Right lobe of liver (tissue), 4 donors: ENCODE results near the gene DPPA5.
"Not testable (repeated sequence)": the region's sequence is repeated elsewhere in the genome, so short reads cannot be mapped to it uniquely, and the experiment has no call there.

Experiments used
- CTCF ChIP-seq, 4 donors: fragments of 200-600 bp in 3 of 4; fragments of 450-650 bp in 1 of 4; IDR thresholded peaks; one replicate each; pipeline versions ENCODE4 v1.5.1 to v1.8.0; 2016 to 2022; ENCODE audit warnings: antibody characterized with exemption in 4 of 4, mild to moderate bottlenecking in 2 of 4
- POLR2A ChIP-seq: fragments of 450-650 bp; IDR thresholded peaks from one replicate; pipeline ENCODE4 v1.6.1; 2017; ENCODE audit warnings: antibody characterized with exemption, mild to moderate bottlenecking
- donor health status: DM: no; HTN: no; CAD: no.
- donor health status: DM: no; HTN: no; CAD: no.
- donor health status: DM: no; HTN: yes; CAD: no.

- not testable (repeated sequence) for TF ChIP-seq CTCF (IDR thresholded peaks at IDR 0.05); POLR2A
These were observed 50.3 kb downstream of the DPPA5 start for GRCh38 chr6:73303773-73304172.
